ENCODE data around the gene RNF220. TPM values are rescaled to one million over a fixed set of nuclear protein-coding genes. Genes with fewer than 3 reads are reported as not detected.

The RNF220 gene
- polyA plus RNA-seq, 1 donor (not counting 4 experiments of a cell fraction or from before 2014, with no cell fraction given): 42.7 TPM

GRCh38 chr1:44519035-44519676 lies 114.1 kb downstream of the RNF220 start:
- Histone ChIP-seq H4K20me1 (ENCODE audit: control insufficient read depth, extremely low read depth, insufficient read depth, low read length) (no peaks in the 10 kb centered on the region), H3K27me3 (ENCODE audit: control insufficient read depth, extremely low read depth, insufficient read depth, low read length) (peaks cover 5% of the 10 kb centered on the region), H3K9me3 (ENCODE audit: control insufficient read depth, low read depth, low read length) (no peaks in the 10 kb centered on the region)

DNA sequence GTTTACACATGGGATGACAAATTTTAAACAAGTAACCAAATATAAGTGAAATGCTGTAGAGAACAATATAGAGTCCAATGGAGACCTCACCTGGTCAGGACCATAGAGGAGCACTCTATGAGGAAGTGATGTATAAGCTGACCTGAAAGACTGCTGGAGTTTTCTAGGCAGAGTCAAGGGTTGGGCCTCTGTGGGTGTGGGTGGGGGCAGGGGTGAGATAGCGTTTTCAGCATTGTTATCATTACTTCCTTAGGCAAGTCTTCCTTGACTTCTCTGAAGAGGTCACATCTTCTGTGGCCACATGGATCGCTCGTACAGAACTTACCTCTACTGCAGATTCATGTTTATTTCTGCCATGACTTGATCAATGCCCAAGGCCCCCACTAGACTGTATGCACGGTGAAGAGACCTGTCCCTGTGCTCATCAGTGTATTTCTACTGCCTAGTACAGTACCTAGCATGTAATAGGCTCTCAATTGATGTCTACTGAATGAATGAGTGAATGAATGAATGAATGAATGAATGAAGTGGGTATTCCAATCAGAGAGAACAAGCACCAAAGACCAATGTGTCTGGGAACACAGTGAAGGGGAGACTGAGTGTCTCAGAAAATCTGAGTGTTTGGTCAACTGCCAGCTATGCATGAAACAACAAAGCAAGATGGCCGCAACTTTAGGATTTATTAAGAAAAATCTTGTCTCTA lies 116.5 kb downstream of the RNF220 start:
- Histone ChIP-seq H3K27ac (ENCODE audit: control insufficient read depth, insufficient read depth, low read length) (no peak overlapping the region), H2AFZ (ENCODE audit: control insufficient read depth, low read length) (no peak overlapping the region)

More at GRCh38 chr1:44519035-44519676, 114.1 kb downstream of the RNF220 start:
- H3K4me2 ChIP-seq (ENCODE audit: control insufficient read depth, extremely low read depth, insufficient read depth, low read depth, low read length): no peak overlapping the region
- H3K4me3 ChIP-seq (ENCODE audit: control insufficient read depth in 2 of 3, extremely low read depth in 1 of 3, insufficient read depth in 2 of 3, low read depth in 1 of 3, low read length in 3 of 3): no peak overlapping the region
- H3K4me1 ChIP-seq (ENCODE audit: control insufficient read depth, extremely low read depth, insufficient read depth, low read length): peaks cover 16% of the 10 kb centered on the region
- no peak for TF ChIP-seq EZH2 (IDR thresholded peaks at IDR 0.05; ENCODE audit: low read length)
- no peak for TF ChIP-seq CTCF (optimal IDR thresholded peaks at IDR 0.05 in 1 of 3, IDR thresholded peaks at IDR 0.05 in 1 of 3, conservative IDR thresholded peaks at IDR 0.05 in 1 of 3; ENCODE audit: extremely low read depth in 1 of 3, insufficient read depth in 2 of 3, low read length in 3 of 3)
- H3K9ac ChIP-seq (ENCODE audit: control insufficient read depth, extremely low read depth, insufficient read depth, low read length): no peak overlapping the region
- H3K36me3 ChIP-seq (ENCODE audit: control insufficient read depth in 2 of 2, extremely low read depth in 1 of 2, insufficient read depth in 2 of 2, low read length in 2 of 2): no peaks in the 10 kb centered on the region
- H3K27ac ChIP-seq (ENCODE audit: control insufficient read depth, insufficient read depth, low read length): no peak overlapping the region
- H3K9me1 ChIP-seq (ENCODE audit: control insufficient read depth, extremely low read depth, insufficient read depth, low read length): no peaks in the 10 kb centered on the region
- dilution Hi-C loops (cut with MboI; ENCODE audit: extremely low pct_ligation_motif_present, low sequenced_read_pairs): no loop called here
- no peak for DNase-seq (ENCODE audit: low read depth, low spot score)
- no peak for FAIRE-seq
- H2AFZ ChIP-seq (ENCODE audit: control insufficient read depth, low read length): no peak overlapping the region
- H3K79me2 ChIP-seq (ENCODE audit: control insufficient read depth, insufficient read depth, low read length): no peaks in the 10 kb centered on the region

More for the DNA sequence above, 116.5 kb downstream of the RNF220 start:
- dilution Hi-C loops (cut with MboI; ENCODE audit: extremely low pct_ligation_motif_present, low sequenced_read_pairs): no loop called here
- DNase-seq (ENCODE audit: low read depth, low spot score) (no peak), FAIRE-seq (no peak)
- Histone ChIP-seq H3K4me2 (ENCODE audit: control insufficient read depth, extremely low read depth, insufficient read depth, low read depth, low read length) (no peak overlapping the region), H3K4me1 (ENCODE audit: control insufficient read depth, extremely low read depth, insufficient read depth, low read length) (peaks cover 5% of the 10 kb centered on the region), H3K9me3 (ENCODE audit: control insufficient read depth, low read depth, low read length) (no peaks in the 10 kb centered on the region), H3K79me2 (ENCODE audit: control insufficient read depth, insufficient read depth, low read length) (no peaks in the 10 kb centered on the region), H3K36me3 (ENCODE audit: control insufficient read depth in 2 of 2, extremely low read depth in 1 of 2, insufficient read depth in 2 of 2, low read length in 2 of 2) (no peaks in the 10 kb centered on the region), H3K4me3 (ENCODE audit: control insufficient read depth in 2 of 3, extremely low read depth in 1 of 3, insufficient read depth in 2 of 3, low read depth in 1 of 3, low read length in 3 of 3) (no peak overlapping the region), H3K9me1 (ENCODE audit: control insufficient read depth, extremely low read depth, insufficient read depth, low read length) (no peaks in the 10 kb centered on the region), H4K20me1 (ENCODE audit: control insufficient read depth, extremely low read depth, insufficient read depth, low read length) (no peaks in the 10 kb centered on the region), H3K9ac (ENCODE audit: control insufficient read depth, extremely low read depth, insufficient read depth, low read length) (no peak overlapping the region), H3K27me3 (ENCODE audit: control insufficient read depth, extremely low read depth, insufficient read depth, low read length) (peaks cover 14% of the 10 kb centered on the region)
- TF ChIP-seq CTCF (optimal IDR thresholded peaks at IDR 0.05 in 1 of 3, IDR thresholded peaks at IDR 0.05 in 1 of 3, conservative IDR thresholded peaks at IDR 0.05 in 1 of 3; ENCODE audit: extremely low read depth in 1 of 3, insufficient read depth in 2 of 3, low read length in 3 of 3) (no peak), EZH2 (IDR thresholded peaks at IDR 0.05; ENCODE audit: low read length) (no peak)
